Chondrocyte (in vitro differentiated cells): ENCODE measurements around the gene IRAK2. TPM values are rescaled to one million over a fixed set of nuclear protein-coding genes. Genes with fewer than 3 reads are reported as not detected.
"Not testable (repeated sequence)": the region's sequence is repeated elsewhere in the genome, so short reads cannot be mapped to it uniquely, and the experiment has no call there.

Experiments
- DNase-seq: peaks from one replicate; pipeline ENCODE4 v3.0.0; 2021; ENCODE audit warnings: mixed read lengths, low spot score
- H3K27ac Mint-ChIP-seq: one replicate; pipeline ENCODE4 v1.8.0; 2021; ENCODE audit warnings: mild to moderate bottlenecking, moderate library complexity, mixed read lengths; ENCODE audit not compliant: unreplicated experiment
- H3K27me3 Mint-ChIP-seq: 2 replicates; pipeline ENCODE4 v1.8.0; 2021; ENCODE audit warnings: low read depth, mixed read lengths
- H3K36me3 Mint-ChIP-seq: 2 replicates; pipeline ENCODE4 v1.8.0; 2021; ENCODE audit warnings: low read depth, mixed read lengths
- H3K4me1 Mint-ChIP-seq: 2 replicates; pipeline ENCODE4 v1.8.0; 2021; ENCODE audit warnings: low read depth, mild to moderate bottlenecking, mixed read lengths
- H3K4me3 Mint-ChIP-seq: one replicate; pipeline ENCODE4 v1.8.0; 2021; ENCODE audit warnings: mild to moderate bottlenecking, moderate library complexity, mixed read lengths; ENCODE audit not compliant: unreplicated experiment
- H3K9me3 Mint-ChIP-seq: 2 replicates; pipeline ENCODE4 v1.8.0; 2021; ENCODE audit warnings: low read depth, mixed read lengths
- CTCF ChIP-seq: fragments of 200-600 bp; sonication (generic); IDR thresholded peaks from 2 replicates; pipeline ENCODE4 v1.5.0; 2021; ENCODE audit warnings: antibody characterized with exemption, mild to moderate bottlenecking, moderate library complexity
- total RNA-seq: library from RNA; stranded (reverse); gene quantifications from 3 replicates; pipeline ENCODE4 v1.2.1, GENCODE V29; 2021

The IRAK2 gene
- total RNA-seq, 1 donor from 2014 or later: 1.6 TPM

DNA sequence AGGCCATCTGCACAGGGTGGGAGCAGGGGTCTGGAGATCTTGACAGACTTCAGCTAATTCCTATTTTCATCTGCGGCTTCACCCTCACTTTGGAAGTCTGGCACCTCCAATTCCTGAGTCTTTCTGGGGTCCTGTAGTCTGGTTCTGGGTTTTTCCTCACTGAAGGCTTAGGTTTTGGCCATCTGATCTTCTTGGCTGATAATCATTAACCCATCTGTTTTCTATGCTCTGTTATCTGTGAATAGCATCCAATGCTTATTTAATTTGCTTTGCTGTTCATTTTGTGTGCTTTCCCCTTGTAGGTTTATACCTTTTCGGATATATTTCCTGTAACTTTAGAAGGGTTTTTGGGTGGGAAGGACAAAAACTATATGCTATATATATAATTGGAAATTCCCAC lies 101.1 kb downstream of the IRAK2 start:
- H3K4me3 Mint-ChIP-seq: no peak overlapping the region
- H3K36me3 Mint-ChIP-seq: peaks cover 36% of the 10 kb centered on the region
- DNase-seq: no peak
- no peaks in the 10 kb centered on the region for H3K9me3 Mint-ChIP-seq
- no peak overlapping the region for H3K27ac Mint-ChIP-seq
- H3K4me1 Mint-ChIP-seq: peaks cover 19% of the 10 kb centered on the region
- no peak for TF ChIP-seq CTCF
- H3K27me3 Mint-ChIP-seq: no peaks in the 10 kb centered on the region

GRCh38 chr3:10266936-10267335 lies 102.2 kb downstream of the IRAK2 start:
- DNase-seq, H3K27ac Mint-ChIP-seq, H3K27me3 Mint-ChIP-seq, H3K4me3 Mint-ChIP-seq, H3K9me3 Mint-ChIP-seq: not testable (repeated sequence)
- H3K4me1 Mint-ChIP-seq: peaks cover 19% of the 10 kb centered on the region
- peaks cover 31% of the 10 kb centered on the region for H3K36me3 Mint-ChIP-seq

GRCh38 chr3:10268116-10268515 lies 103.4 kb downstream of the IRAK2 start:
- Mint-ChIP-seq H3K27ac (no peak overlapping the region), H3K36me3 (peaks cover 29% of the 10 kb centered on the region), H3K9me3 (no peaks in the 10 kb centered on the region), H3K4me3 (no peak overlapping the region), H3K4me1 (peaks cover 23% of the 10 kb centered on the region), H3K27me3 (no peaks in the 10 kb centered on the region)
- DNase-seq: no peak
- TF ChIP-seq CTCF: no peak

DNA sequence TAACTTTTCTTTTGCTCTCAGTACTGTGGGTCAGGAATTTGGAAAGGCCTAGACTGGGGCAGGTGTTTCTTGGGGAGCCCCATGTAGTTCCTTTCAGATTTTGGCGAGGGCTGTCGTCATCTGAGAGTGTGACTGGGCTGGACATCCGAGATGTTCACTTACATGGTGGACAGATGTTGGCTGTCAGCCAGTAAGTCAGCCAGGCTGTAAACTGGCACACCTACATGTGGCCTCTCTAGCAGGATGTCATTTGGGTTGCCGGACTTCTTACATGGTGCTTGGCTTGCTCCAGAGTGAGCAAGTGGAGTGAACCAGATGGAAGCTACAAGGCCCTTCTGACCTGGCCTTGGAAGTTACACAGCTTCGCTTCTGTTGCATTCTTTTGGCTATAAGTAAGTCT lies 104.2 kb downstream of the IRAK2 start:
- Mint-ChIP-seq H3K9me3 (no peaks in the 10 kb centered on the region), H3K36me3 (peaks cover 23% of the 10 kb centered on the region), H3K4me3 (no peak overlapping the region), H3K27ac (no peak overlapping the region), H3K27me3 (no peaks in the 10 kb centered on the region), H3K4me1 (peaks cover 22% of the 10 kb centered on the region)
- TF ChIP-seq CTCF: no peak
- DNase-seq: no peak

DNA sequence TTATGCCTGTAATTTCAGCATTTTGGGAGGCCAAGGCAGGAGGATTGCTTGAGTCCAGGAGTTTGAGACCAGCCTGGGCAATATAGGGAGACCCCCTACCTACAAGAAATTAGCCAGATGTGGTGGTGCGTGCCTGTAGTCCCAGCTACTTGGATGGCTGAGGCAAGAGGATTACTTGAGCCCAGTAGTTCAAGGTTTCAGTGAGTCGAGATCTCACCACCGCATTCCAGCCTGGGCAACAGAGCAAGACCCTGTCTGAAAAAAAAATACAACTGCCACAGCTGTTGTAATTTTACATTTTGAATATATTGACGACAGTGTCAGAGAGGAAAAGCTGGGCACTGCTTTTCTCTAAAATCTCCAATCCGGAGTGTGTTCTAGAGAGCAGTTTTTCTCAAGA lies 104.7 kb downstream of the IRAK2 start:
- TF ChIP-seq CTCF: no peak
- DNase-seq: no peak
- Mint-ChIP-seq H3K4me3 (no peak overlapping the region), H3K4me1 (peaks cover 22% of the 10 kb centered on the region), H3K27ac (no peak overlapping the region), H3K36me3 (peaks cover 20% of the 10 kb centered on the region), H3K27me3 (no peaks in the 10 kb centered on the region), H3K9me3 (no peaks in the 10 kb centered on the region)

DNA sequence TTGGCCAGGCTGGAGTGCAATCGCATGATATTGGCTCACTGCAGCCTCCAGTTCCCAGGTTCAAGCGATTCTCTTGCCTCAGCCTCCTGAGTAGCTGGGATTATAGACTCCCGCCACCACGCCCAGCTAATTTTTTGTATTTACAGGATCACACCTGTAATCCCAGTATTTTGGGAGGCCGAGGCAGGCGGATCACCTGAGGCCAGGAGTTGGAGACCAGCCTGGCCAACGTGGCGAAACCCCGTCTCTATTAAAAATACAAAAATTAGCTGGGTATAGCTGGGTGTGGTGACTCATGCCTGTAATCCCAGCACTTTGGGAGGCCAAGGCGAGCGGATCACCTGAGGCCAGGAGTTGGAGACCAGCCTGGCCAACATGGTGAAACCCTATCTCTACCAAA lies 107.8 kb downstream of the IRAK2 start:
- DNase-seq: peak; percentile 42
- H3K27ac Mint-ChIP-seq, H3K4me3 Mint-ChIP-seq, H3K9me3 Mint-ChIP-seq, H3K27me3 Mint-ChIP-seq: not testable (repeated sequence)
- Mint-ChIP-seq H3K36me3 (peaks cover 20% of the 10 kb centered on the region), H3K4me1 (peaks cover 20% of the 10 kb centered on the region)
